Peyer's patch (tissue), 4 donors: ENCODE results near the gene NPM3. TPM values are rescaled to one million over a fixed set of nuclear protein-coding genes. Genes with fewer than 3 reads are reported as not detected.

Source experiments
- DNase-seq, 3 donors: peaks; one replicate each; pipeline ENCODE4 v3.0.0-alpha.2; 2017 to 2019
- H3K27ac ChIP-seq, 4 donors: fragments of 200-600 bp; sonication (generic); one replicate each; pipeline ENCODE4 v1.5.1; 2016 to 2019
- H3K27me3 ChIP-seq, 2 donors: fragments of 200-600 bp; sonication (generic); one replicate each; pipeline ENCODE4 v1.5.1; 2019
- H3K36me3 ChIP-seq, 3 donors: fragments of 200-600 bp; sonication (generic); one replicate each; pipeline ENCODE4 v1.5.1; 2016 to 2019
- H3K4me1 ChIP-seq, 4 donors: fragments of 200-600 bp; sonication (generic); one replicate each; pipeline ENCODE4 v1.5.1; 2016 to 2019
- H3K4me3 ChIP-seq, 4 donors: fragments of 200-600 bp; sonication (generic); 1 replicate in 3 of 4; 2 replicates in 1 of 4; pipeline ENCODE4 v1.5.1; 2016 to 2019; ENCODE audit warnings: mild to moderate bottlenecking in 1 of 4
- H3K9me3 ChIP-seq, 4 donors: fragments of 200-600 bp; sonication (generic); one replicate each; pipeline ENCODE4 v1.5.1; 2016 to 2019; ENCODE audit warnings: mild to moderate bottlenecking in 1 of 4
- CTCF ChIP-seq, 6 experiments: fragments of 450-650 bp in 4 of 6; fragments of 200-600 bp in 2 of 6; sonication (generic) in 1 of 6; IDR thresholded peaks; one replicate each; pipeline ENCODE4 v1.5.1; 2017 to 2019; ENCODE audit warnings: antibody characterized with exemption in 6 of 6, mild to moderate bottlenecking in 3 of 6, moderate library complexity in 1 of 6
- POLR2A ChIP-seq, 2 donors: fragments of 450-650 bp; IDR thresholded peaks; one replicate each; pipeline ENCODE4 v1.5.1; 2017; ENCODE audit warnings: antibody characterized with exemption in 2 of 2, mild to moderate bottlenecking in 2 of 2, moderate library complexity in 2 of 2
- total RNA-seq, 4 donors: library from RNA; depleted of rRNA; stranded (reverse); fragments of >200 nt; gene quantifications; one replicate each; pipeline ENCODE4 v1.1.0, GENCODE V29; 2016

Gene NPM3
- total RNA-seq, 4 donors from 2014 or later, result 7.7 to 25.6 (median 11.2) TPM

GRCh38 chr10:101829561-101830315 lies 46.5 kb upstream of the NPM3 start:
- Histone ChIP-seq H3K4me1 (peaks cover 0 to 16% (median 8%) of the 10 kb centered on the region in 4 donors), H3K36me3 (no peaks in the 10 kb centered on the region), H3K27ac (peak overlapping the region; percentile 68 to 85 (median 72)), H3K9me3 (no peaks in the 10 kb centered on the region), H3K4me3 (peak overlapping the region; percentile 30 to 64 (median 54)), H3K27me3 (no peaks in the 10 kb centered on the region)
- TF ChIP-seq CTCF (IDR thresholded peaks at IDR 0.05) (no peak), POLR2A (IDR thresholded peaks at IDR 0.05) (no peak)
- peak; percentile 58 to 91 (median 88) for DNase-seq

- Histone ChIP-seq H3K9me3 (no peaks in the 10 kb centered on the region), H3K4me3 (peak overlapping the region in 3 of 4 donors; percentile 30 to 58 (median 50)), H3K4me1 (peaks cover 0 to 10% (median 8%) of the 10 kb centered on the region in 4 donors), H3K27ac (peak overlapping the region in 3 of 4 donors; percentile 6 to 85 (median 9)), H3K27me3 (no peaks in the 10 kb centered on the region), H3K36me3 (no peaks in the 10 kb centered on the region)
- peak in 1 of 3 donors; percentile 59 for DNase-seq
- TF ChIP-seq CTCF (IDR thresholded peaks at IDR 0.05), result no peak
- TF ChIP-seq POLR2A (IDR thresholded peaks at IDR 0.05), result no peak
Observed at GRCh38 chr10:101828766-101829551, 45.7 kb upstream of the NPM3 start.

GRCh38 chr10:101827919-101828600 lies 44.8 kb upstream of the NPM3 start:
- H3K27me3 ChIP-seq, result no peaks in the 10 kb centered on the region
- no peak overlapping the region for H3K4me3 ChIP-seq
- H3K36me3 ChIP-seq, result no peaks in the 10 kb centered on the region
- H3K9me3 ChIP-seq, result no peaks in the 10 kb centered on the region
- TF ChIP-seq CTCF (IDR thresholded peaks at IDR 0.05) (no peak), POLR2A (IDR thresholded peaks at IDR 0.05) (no peak)
- no peak for DNase-seq
- peaks cover 0 to 9% (median 8%) of the 10 kb centered on the region in 4 donors for H3K4me1 ChIP-seq
- H3K27ac ChIP-seq, result no peak overlapping the region

GRCh38 chr10:101826852-101827434 lies 43.7 kb upstream of the NPM3 start:
- H3K4me3 ChIP-seq, result no peak overlapping the region
- H3K27me3 ChIP-seq, result no peaks in the 10 kb centered on the region
- no peaks in the 10 kb centered on the region for H3K36me3 ChIP-seq
- no peaks in the 10 kb centered on the region for H3K9me3 ChIP-seq
- H3K27ac ChIP-seq, result no peak overlapping the region
- TF ChIP-seq CTCF (IDR thresholded peaks at IDR 0.05), result no peak
- no peak for TF ChIP-seq POLR2A (IDR thresholded peaks at IDR 0.05)
- no peak for DNase-seq
- peaks cover 0 to 9% (median 8%) of the 10 kb centered on the region in 4 donors for H3K4me1 ChIP-seq

GRCh38 chr10:101824736-101825135 lies 41.5 kb upstream of the NPM3 start:
- no peak overlapping the region for H3K27ac ChIP-seq
- DNase-seq, result no peak
- H3K4me3 ChIP-seq, result no peak overlapping the region
- no peaks in the 10 kb centered on the region for H3K9me3 ChIP-seq
- H3K4me1 ChIP-seq, result peaks cover 0 to 4% (median 0%) of the 10 kb centered on the region in 4 donors
- no peaks in the 10 kb centered on the region for H3K36me3 ChIP-seq
- no peaks in the 10 kb centered on the region for H3K27me3 ChIP-seq
- TF ChIP-seq POLR2A (IDR thresholded peaks at IDR 0.05), result no peak
- TF ChIP-seq CTCF (IDR thresholded peaks at IDR 0.05), result no peak
